ENCODE measurements around the gene OMA1.

The OMA1 gene

DNA sequence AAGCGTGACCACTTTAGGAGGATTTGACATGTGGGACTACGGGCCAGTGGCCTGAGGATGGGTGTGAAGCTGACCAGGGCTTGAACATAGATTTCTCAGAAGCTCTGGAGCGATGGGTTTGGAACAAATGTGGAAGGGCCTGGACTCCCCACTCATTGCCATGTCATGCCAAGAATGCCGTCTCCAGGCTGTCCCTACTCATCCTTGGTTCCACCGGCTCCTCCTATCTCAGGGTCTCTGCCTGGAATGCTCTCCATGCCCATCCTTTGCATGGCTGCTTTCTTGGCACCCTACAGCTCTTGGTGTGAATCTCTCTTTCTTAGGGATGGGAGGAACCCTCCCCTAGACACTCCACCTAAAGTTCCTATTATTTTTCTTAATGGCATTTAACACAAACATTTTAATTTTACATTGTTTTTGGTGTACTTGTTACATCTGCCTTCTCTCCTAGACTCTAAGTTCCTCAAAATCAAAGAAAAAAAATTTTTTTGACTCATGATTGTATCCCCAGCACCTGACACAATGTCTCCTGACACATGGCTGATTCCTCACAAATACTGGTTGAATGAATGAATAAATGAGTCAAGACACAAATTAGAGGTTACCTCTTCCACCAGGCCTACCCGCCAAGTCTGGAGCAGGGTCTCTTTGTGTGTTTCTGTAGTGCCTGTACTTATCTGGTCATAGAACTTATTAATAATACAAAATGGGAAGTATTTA, 114.5 kb downstream of the OMA1 start:
- DNase-seq = no peak

Measured in hypothalamus (tissue), 51 donors.